ENCODE measurements around the gene YWHAG. TPM values are rescaled to one million over a fixed set of nuclear protein-coding genes. Genes with fewer than 3 reads are reported as not detected.
"Not testable (repeated sequence)": the region's sequence is repeated elsewhere in the genome, so short reads cannot be mapped to it uniquely, and the experiment has no call there.

The YWHAG gene
- total and polyA plus RNA-seq, 9 of the 15 experiments (the other 6 are each of a cell fraction or from before 2014, with no cell fraction given) = 30.4 to 246 (median 94.5) TPM

- peak; percentile 54; the same call in 1 of the 2 replicates for TF ChIP-seq ZNF512 (tag; IDR thresholded peaks at IDR 0.05)
- TF ChIP-seq RBM25 (IDR thresholded peaks at IDR 0.05; ENCODE audit: low read depth, low read length, severe bottlenecking) = peak; percentile 48
- TF ChIP-seq ZNF121 (CRISPR knock-in tag; conservative IDR thresholded peaks at IDR 0.05) = peak; percentile 95
- peak; percentile 25 to 37; a peak in 2 of 4 replicates for TF ChIP-seq KDM1A (IDR thresholded peaks at IDR 0.05)
- TF ChIP-seq BCOR (IDR thresholded peaks at IDR 0.05) = peak; percentile 79
- TF ChIP-seq ELF2 (CRISPR knock-in tag; IDR thresholded peaks at IDR 0.05) = 0 out of 2 replicates have a peak, but pooled peaks have one; percentile 19
- H3K36me3 ChIP-seq (ENCODE audit: control insufficient read depth, insufficient read depth, low read length); ATAC-seq; H3K79me2 ChIP-seq (ENCODE audit: control insufficient read depth, insufficient read depth, low read length); in situ Hi-C loops (cut with MboI); CTCF ChIA-PET (ENCODE audit: low intra/inter-chr PET ratio); H4K20me1 ChIP-seq (replicated peaks; ENCODE audit: control insufficient read depth, insufficient read depth, low read length); BruUV-seq (replicated peaks); FAIRE-seq; H3K27me3 ChIP-seq (ENCODE audit: control insufficient read depth in 2 of 2, insufficient read depth in 2 of 2, low read length in 2 of 2); H3K4me3 ChIP-seq; H3K9me1 ChIP-seq (ENCODE audit: control insufficient read depth, insufficient read depth, low read length); DNase-seq (ENCODE audit: extremely low read depth in 1 of 4, low spot score in 3 of 4); H3K9me3 ChIP-seq (replicated peaks; ENCODE audit: control insufficient read depth, insufficient read depth, low read depth, low read length); intact Hi-C loops (cut with micrococcal nuclease): not testable (repeated sequence)
- H2AFZ ChIP-seq (ENCODE audit: low read depth, low read length) = peak overlapping the region; percentile 96
- H3K4me1 ChIP-seq (replicated peaks in 1 of 2; ENCODE audit: control insufficient read depth in 2 of 2, insufficient read depth in 2 of 2, low read length in 2 of 2) = peaks cover 29 to 30% of the 10 kb centered on the region in 2 experiments
- peak overlapping the region in 1 of 2 experiments; percentile 78; a peak in 2 of 4 replicates for H3K9ac ChIP-seq (ENCODE audit: insufficient read depth in 1 of 2, low read depth in 2 of 2, low read length in 2 of 2)
- H3K27ac ChIP-seq (ENCODE audit: extremely low read depth, low read depth, low read length) = peak overlapping the region; percentile 92; the same call in 2 of the 3 replicates
- H3K4me2 ChIP-seq (ENCODE audit: insufficient read depth, low read length) = peak overlapping the region; percentile 85
- 72% methylated on average over 3 of the region's 3 CpGs for WGBS (ENCODE audit: insufficient coverage, low coverage, missing lambda C conversion rate)
- POLR2A ChIA-PET = interaction anchor here (1.0 to 1.7 kb wide), 4 partner anchors 8 to 27 kb away, joined by 3 to 5 read pairs (median 4); no protein-coding TSS in a partner anchor
Measured at GRCh38 chr7:76363754-76364153, 5.0 kb upstream of the YWHAG start.
